T-helper 17 cell (primary cell): ENCODE measurements around the gene ATP8B2. TPM values are rescaled to one million over a fixed set of nuclear protein-coding genes. Genes with fewer than 3 reads are reported as not detected.
"Not testable (repeated sequence)": the region's sequence is repeated elsewhere in the genome, so short reads cannot be mapped to it uniquely, and the experiment has no call there.

ENCODE experiments used
- ATAC-seq: fragments of 150-1000 bp; cut with Tn5 transposase; 2 replicates; pipeline ENCODE4 v1.10.0; 2021; ENCODE audit warnings: mild to moderate bottlenecking, moderate library complexity
- DNase-seq, 3 donors: peaks; one replicate each; pipeline versions ENCODE4 v3.0.0 to v3.0.0-alpha.2; 2020 to 2021
- H3K9me3 ChIP-seq: one replicate; pipeline ENCODE4 v1.7.0; 2013; ENCODE audit warnings: low read length, mild to moderate bottlenecking; ENCODE audit not compliant: control insufficient read depth, poor library complexity, severe bottlenecking
- H3K27ac Mint-ChIP-seq: one replicate; pipeline ENCODE4 v1.8.0; 2022; ENCODE audit warnings: mild to moderate bottlenecking, moderate library complexity, mixed read lengths
- H3K27me3 Mint-ChIP-seq: one replicate; pipeline ENCODE4 v1.8.0; 2022; ENCODE audit warnings: mixed read lengths
- H3K36me3 Mint-ChIP-seq: one replicate; pipeline ENCODE4 v1.8.0; 2022; ENCODE audit warnings: low read depth, mixed read lengths
- H3K4me1 Mint-ChIP-seq: one replicate; pipeline ENCODE4 v1.8.0; 2022; ENCODE audit warnings: mild to moderate bottlenecking, mixed read lengths
- H3K4me3 Mint-ChIP-seq: one replicate; pipeline ENCODE4 v1.8.0; 2022; ENCODE audit warnings: mild to moderate bottlenecking, moderate library complexity, mixed read lengths
- total RNA-seq, 4 donors: library from RNA in 2 of 4; stranded (reverse) in 2 of 4; gene quantifications; one replicate each; pipeline ENCODE4 v1.2.3 and lab custom pipeline; 2022 to 2026

ATP8B2 gene, protein sequence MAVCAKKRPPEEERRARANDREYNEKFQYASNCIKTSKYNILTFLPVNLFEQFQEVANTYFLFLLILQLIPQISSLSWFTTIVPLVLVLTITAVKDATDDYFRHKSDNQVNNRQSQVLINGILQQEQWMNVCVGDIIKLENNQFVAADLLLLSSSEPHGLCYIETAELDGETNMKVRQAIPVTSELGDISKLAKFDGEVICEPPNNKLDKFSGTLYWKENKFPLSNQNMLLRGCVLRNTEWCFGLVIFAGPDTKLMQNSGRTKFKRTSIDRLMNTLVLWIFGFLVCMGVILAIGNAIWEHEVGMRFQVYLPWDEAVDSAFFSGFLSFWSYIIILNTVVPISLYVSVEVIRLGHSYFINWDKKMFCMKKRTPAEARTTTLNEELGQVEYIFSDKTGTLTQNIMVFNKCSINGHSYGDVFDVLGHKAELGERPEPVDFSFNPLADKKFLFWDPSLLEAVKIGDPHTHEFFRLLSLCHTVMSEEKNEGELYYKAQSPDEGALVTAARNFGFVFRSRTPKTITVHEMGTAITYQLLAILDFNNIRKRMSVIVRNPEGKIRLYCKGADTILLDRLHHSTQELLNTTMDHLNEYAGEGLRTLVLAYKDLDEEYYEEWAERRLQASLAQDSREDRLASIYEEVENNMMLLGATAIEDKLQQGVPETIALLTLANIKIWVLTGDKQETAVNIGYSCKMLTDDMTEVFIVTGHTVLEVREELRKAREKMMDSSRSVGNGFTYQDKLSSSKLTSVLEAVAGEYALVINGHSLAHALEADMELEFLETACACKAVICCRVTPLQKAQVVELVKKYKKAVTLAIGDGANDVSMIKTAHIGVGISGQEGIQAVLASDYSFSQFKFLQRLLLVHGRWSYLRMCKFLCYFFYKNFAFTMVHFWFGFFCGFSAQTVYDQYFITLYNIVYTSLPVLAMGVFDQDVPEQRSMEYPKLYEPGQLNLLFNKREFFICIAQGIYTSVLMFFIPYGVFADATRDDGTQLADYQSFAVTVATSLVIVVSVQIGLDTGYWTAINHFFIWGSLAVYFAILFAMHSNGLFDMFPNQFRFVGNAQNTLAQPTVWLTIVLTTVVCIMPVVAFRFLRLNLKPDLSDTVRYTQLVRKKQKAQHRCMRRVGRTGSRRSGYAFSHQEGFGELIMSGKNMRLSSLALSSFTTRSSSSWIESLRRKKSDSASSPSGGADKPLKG
- total RNA-seq: 100 to 1,000 TPM; 175 to 192 TPM
- total RNA-seq (lab: John Stamatoyannopoulos, UW): 468 to 686 reads per million in 2 donors

DNA sequence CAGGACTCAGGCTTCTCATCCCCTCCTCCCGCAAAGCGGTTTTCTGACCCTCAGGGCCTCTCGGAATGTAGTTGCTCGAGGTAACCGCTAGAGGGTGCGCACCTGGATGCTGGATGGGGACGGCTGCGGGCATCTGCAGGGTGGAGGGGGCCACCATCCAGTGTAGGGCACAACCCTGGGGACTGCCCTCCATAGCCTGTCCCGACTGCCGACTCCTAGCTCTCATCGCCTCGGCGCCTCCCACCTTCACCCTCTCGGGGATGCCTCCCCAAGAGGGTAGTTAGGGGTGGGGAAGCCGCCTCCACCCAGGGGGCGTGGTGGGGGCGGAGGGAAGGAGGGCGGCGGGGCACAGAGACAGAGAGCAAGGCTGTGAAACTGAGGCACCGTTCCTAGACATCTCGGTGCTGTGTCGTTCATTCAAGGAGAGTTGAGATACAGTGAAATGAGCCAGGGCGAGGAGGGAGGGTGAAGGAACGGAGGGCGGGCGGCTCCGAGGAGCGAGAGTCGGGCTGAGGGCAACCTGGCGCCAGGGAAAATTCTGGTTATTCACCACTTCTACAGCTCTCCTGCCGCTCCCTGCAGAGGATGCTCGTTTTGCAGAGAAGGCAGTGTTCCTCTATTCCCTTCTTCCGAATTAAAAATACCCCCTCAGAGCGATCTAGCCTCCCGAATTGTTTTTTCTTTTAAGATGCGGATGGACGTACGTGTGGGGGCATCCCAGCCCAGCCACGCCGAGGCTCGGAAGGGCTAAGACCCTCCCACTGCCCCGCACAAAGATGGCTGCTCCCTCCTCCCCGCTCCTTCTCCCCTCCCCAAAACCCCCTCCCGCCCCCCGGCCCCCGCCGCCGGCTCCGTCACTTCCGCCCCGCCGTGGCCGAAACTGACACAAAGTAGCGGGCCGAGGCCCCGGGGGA lies at the start of gene ATP8B2:
Gene ATP8B2, plus strand, starts transcription at position 857 of the 914 bp plus-strand sequence. CDS start 2,617 bp downstream, outside the sequence.
- Mint-ChIP-seq H3K4me1 (peaks cover 39% of the 10 kb centered on the region), H3K4me3 (peak within 1 kb of the TSS; percentile 96), H3K27ac (peak within 1 kb of the TSS; percentile 89), H3K36me3 (no peaks in the 10 kb centered on the region), H3K27me3 (no peaks in the 10 kb centered on the region)
- no peaks in the 10 kb centered on the region for H3K9me3 ChIP-seq
- peak; percentile 70 for ATAC-seq
- DNase-seq: peak; percentile 64 to 71 (median 71)

DNA sequence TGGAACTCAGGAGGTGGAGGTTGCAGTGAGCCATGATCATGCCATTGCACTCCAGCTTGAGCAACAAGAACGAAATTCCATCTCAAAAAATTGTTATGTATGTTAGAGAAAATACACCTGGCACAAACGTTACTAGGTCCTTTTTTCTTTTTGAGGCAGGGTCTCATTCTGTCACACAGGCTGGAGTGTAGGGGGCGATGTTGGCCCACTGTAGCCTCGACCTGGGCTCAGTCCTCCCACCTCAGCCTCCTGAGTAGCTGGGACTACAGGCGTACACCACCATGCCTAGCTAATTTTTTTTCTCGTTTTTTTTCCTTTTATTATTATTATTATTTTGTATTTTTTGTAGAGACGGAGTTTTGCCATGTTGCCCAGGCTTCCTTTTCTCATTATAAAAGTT lies 48.5 kb upstream of the ATP8B2 start:
- DNase-seq (no peak), ATAC-seq (no peak)
- Mint-ChIP-seq H3K4me3 (no peak overlapping the region), H3K4me1 (peaks cover 18% of the 10 kb centered on the region), H3K36me3 (peaks cover 6% of the 10 kb centered on the region), H3K27me3 (no peaks in the 10 kb centered on the region), H3K27ac (no peak overlapping the region)
- H3K9me3 ChIP-seq: no peaks in the 10 kb centered on the region

DNA sequence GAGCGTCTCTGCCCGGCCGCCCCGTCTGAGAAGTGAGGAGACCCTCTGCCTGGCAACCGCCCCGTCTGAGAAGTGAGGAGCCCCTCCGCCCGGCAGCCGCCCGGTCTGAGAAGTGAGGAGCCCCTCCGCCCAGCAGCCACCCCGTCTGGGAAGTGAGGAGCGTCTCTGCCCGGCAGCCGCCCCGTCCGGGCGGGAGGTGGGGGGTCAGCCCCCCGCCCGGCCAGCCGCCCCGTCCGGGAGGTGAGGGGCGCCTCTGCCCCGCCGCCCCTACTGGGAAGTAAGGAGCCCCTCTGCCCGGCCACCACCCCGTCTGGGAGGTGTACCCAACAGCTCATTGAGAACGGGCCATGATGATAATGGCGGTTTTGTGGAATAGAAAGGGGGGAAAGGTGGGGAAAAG lies 37.7 kb upstream of the ATP8B2 start:
- not testable (repeated sequence) for ATAC-seq, H3K27ac Mint-ChIP-seq, H3K4me1 Mint-ChIP-seq, H3K9me3 ChIP-seq, H3K4me3 Mint-ChIP-seq, H3K36me3 Mint-ChIP-seq, DNase-seq
- peaks cover 10% of the 10 kb centered on the region for H3K27me3 Mint-ChIP-seq

DNA sequence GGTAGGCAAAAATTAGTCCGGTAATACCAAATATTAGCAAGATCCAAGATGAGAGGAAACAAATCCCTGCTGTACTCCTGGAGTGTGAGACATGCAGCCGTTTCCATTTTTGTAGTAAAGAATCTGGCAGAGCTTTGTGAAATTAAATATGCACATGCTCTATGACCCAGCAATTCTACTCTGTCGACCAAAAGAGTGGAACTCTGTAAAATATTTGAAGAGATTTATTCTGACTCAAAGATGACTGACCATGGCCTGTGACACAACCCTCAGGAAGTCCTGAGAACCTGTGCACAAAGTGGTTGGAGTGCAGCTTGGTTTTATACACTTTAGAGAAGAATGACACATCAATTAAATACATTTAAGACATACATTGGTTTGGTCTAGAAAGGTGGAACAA lies 36.7 kb upstream of the ATP8B2 start:
- no peak for ATAC-seq
- DNase-seq: no peak
- H3K27ac Mint-ChIP-seq: no peak overlapping the region
- peaks cover 10% of the 10 kb centered on the region for H3K27me3 Mint-ChIP-seq
- no peaks in the 10 kb centered on the region for H3K9me3 ChIP-seq
- H3K36me3 Mint-ChIP-seq: no peaks in the 10 kb centered on the region
- peaks cover 5% of the 10 kb centered on the region for H3K4me1 Mint-ChIP-seq
- no peak overlapping the region for H3K4me3 Mint-ChIP-seq

DNA sequence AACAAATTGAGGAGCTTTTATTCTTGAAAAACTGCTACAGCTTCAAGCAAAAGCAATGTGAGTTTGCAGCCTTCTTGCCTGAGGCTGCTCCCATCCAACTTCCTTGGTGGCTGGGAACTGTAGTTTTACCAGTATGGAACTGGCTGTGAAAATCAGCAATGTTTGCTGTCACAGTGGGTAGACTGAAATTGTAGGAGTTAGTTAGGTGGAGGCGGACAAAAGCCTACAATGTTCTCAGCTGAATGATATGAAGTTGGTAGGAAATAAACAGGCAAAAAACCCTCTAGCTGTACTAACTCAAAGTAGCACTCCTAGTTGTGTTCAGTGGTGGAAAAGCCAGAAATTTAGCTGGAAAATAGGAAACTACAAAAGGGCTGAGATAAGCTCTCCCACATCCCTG lies 34.4 kb upstream of the ATP8B2 start:
- Mint-ChIP-seq H3K27me3 (peaks cover 10% of the 10 kb centered on the region), H3K27ac (no peak overlapping the region), H3K4me3 (no peak overlapping the region), H3K36me3 (peaks cover 2% of the 10 kb centered on the region), H3K4me1 (peaks cover 3% of the 10 kb centered on the region)
- DNase-seq (no peak), ATAC-seq (no peak)
- peaks cover 3% of the 10 kb centered on the region for H3K9me3 ChIP-seq

DNA sequence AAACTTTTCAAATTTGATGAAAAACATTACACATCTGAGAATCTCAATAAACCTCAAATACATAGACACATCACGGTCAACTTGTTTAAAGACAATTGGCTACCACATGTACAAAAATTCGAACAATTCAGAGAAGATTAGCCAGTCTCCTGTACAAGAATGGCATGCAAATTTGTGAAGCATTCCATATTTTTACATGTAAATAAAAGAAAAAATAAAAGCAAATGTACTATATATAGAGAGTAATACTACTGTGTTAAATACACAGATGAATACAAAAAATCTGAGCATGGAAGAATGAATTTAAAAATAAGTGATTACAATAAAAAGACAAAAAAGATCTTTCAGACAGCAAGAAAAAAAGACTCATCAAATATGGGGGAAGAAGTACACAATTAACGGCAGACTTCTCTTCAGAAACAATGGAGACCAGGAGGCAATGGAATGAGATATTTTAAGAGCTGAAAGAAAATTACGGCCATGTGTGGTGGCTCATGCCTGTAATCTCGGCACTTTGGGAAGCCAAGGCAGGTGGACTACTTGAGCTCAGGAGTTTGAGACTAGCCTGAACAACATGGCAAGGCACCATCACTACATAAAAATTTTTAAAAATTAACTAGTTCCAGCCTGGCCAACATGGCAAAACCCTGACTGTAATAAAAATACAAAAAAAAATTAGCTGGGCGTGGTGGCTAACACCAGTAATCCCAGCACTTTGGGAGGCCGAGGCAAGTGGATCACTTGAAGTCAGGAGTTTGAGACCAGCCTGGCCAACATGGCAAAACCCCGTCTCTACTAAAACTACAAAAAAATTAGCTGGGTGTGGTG lies 29.7 kb upstream of the ATP8B2 start:
- no peak for DNase-seq
- peaks cover 3% of the 10 kb centered on the region for H3K9me3 ChIP-seq
- Mint-ChIP-seq H3K27ac (no peak overlapping the region), H3K4me3 (no peak overlapping the region), H3K27me3 (peaks cover 5% of the 10 kb centered on the region), H3K4me1 (no peaks in the 10 kb centered on the region), H3K36me3 (peaks cover 2% of the 10 kb centered on the region)
- no peak for ATAC-seq

DNA sequence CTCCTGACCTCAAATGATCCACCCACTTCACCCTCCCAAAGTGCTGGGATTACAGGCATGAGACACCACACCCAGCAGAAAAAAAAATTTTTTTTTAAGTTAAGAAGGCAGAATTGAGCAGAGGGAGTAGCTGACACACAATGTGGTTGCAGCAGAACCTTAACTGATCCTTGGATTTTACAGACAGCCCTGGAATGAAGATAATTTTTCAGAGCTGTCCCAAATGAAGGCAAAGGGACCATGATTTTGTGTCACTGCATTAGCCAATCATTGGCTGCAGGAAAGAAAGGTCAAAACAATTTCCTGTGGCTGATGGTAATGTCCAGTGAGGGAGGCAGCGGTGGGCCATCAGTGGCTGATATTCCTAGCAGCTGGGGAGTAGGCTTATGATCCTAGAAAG lies 23.7 kb upstream of the ATP8B2 start:
- no peaks in the 10 kb centered on the region for H3K36me3 Mint-ChIP-seq
- no peaks in the 10 kb centered on the region for H3K4me1 Mint-ChIP-seq
- no peaks in the 10 kb centered on the region for H3K27me3 Mint-ChIP-seq
- H3K4me3 Mint-ChIP-seq: no peak overlapping the region
- no peaks in the 10 kb centered on the region for H3K9me3 ChIP-seq
- H3K27ac Mint-ChIP-seq: no peak overlapping the region
- no peak for ATAC-seq
- no peak for DNase-seq

DNA sequence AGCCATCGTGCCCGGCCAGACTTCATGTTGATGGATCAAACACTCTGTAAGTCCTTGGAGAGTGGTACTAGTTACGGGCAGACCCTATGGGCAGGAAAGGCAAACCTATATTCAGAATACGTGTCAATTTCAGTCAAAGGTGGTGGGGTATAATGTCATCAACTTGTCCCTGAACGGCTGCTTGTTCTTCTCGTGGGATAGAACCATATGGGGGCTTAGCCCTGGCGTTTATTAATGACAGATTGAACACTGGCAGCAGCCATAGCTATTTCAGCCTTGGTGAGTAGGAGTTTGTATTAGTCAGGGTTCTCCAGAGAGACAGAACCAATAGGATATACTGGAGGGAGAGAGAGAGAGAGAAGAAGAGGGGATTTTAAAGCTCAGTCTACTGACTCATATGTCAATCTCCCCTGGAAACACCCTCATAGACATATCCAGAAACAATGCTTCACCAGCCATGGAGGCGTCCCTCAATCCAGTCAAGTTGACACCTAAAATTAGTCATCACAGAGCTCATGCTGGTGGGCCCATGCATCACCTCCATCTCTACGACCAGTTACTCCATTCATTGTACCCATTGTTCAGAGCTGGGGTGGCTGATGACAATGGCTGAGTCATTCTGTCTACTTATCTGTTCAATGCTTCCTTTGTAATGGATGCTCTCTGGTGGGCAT lies 20.5 kb upstream of the ATP8B2 start:
- no peak for DNase-seq
- no peaks in the 10 kb centered on the region for H3K36me3 Mint-ChIP-seq

DNA sequence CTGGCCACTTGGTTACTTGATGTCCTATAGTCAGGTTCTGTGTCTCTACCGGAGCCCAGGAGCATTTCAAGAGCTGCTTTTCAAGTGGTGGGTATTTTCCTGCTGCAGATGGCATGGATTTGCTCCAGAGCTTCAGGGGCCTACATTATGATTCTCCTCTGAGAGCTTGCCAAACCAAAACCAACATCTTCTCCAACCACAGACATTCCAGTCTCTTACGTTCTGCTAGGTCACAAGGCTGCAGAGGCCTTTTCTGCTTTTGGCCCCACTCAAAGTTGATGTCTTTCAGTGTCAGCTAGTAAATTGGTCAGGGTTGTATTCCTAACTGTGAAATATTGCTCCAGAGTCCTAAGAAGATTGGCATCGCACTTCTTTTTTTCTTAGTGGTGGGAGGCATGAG lies 19.2 kb upstream of the ATP8B2 start:
- Mint-ChIP-seq H3K27ac (no peak overlapping the region), H3K36me3 (no peaks in the 10 kb centered on the region), H3K27me3 (no peaks in the 10 kb centered on the region), H3K4me3 (no peak overlapping the region), H3K4me1 (peaks cover 12% of the 10 kb centered on the region)
- no peaks in the 10 kb centered on the region for H3K9me3 ChIP-seq
- ATAC-seq: no peak
- no peak for DNase-seq

More for the DNA sequence above, 20.5 kb upstream of the ATP8B2 start:
- H3K27me3 Mint-ChIP-seq: no peaks in the 10 kb centered on the region
- ATAC-seq: no peak
- no peak overlapping the region for H3K27ac Mint-ChIP-seq
- H3K4me3 Mint-ChIP-seq: no peak overlapping the region
- no peaks in the 10 kb centered on the region for H3K9me3 ChIP-seq
- peaks cover 12% of the 10 kb centered on the region for H3K4me1 Mint-ChIP-seq

DNA sequence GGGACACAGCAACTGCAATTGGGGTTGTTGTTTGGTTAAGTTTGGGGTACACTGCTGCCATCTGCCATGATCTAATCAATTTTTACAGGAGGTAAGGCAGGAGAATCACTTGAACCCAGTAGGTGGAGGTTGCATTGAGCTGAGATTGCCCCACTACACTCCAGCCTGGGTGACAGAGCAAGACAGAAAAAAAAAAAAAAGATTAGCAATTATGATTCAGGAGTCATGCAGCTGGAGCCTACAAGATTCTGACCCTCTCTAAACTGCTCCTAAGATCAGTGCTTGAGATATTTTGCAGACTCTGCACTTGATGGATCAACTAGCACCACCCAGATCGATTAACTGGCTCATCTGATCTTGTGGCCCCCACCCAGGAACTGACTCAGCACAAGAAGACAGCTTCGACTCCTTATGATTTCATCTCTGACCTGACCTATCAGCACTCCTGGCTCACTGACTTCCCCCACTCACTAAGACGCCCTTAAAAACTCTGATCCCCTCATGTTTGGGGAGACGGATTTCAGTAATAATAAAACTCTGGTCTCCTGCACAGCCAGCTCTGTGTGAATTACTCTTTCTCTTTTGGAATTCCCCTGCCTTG lies 17.6 kb upstream of the ATP8B2 start:
- ATAC-seq: peak; percentile 64
- Mint-ChIP-seq H3K27ac (peak overlapping the region; percentile 81), H3K4me3 (peak overlapping the region; percentile 39), H3K4me1 (peaks cover 12% of the 10 kb centered on the region)
- not testable (repeated sequence) for H3K36me3 Mint-ChIP-seq, H3K27me3 Mint-ChIP-seq, H3K9me3 ChIP-seq, DNase-seq

DNA sequence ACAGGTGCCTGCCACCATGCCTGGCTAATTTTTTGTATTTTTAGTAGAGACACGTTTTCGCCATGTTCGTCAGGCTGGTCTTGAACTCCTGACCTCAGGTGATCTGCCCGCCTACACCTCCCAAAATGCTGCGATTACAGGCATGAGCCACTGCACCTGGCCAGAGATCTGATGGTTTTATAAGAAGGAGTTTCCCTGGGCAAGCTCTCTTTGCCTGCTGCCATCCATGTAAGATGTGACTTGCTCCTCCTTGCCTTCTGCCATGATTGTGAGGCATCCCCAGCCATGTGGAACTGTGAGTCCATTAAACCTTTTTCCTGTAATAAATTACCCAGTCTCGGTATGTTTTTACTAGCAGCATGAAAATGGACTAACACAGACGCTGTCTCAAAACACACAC lies 16.2 kb upstream of the ATP8B2 start:
- H3K9me3 ChIP-seq, ATAC-seq, H3K4me3 Mint-ChIP-seq, H3K27ac Mint-ChIP-seq, DNase-seq, H3K27me3 Mint-ChIP-seq, H3K36me3 Mint-ChIP-seq: not testable (repeated sequence)
- H3K4me1 Mint-ChIP-seq: peaks cover 12% of the 10 kb centered on the region
